ENCODE measurements around the gene FGF23. TPM values are rescaled to one million over a fixed set of nuclear protein-coding genes. Genes with fewer than 3 reads are reported as not detected.

FGF23 gene
- total RNA-seq, 1 experiment from 2014 or later = not detected

- intact Hi-C loops (cut with micrococcal nuclease; ENCODE audit: unreplicated experiment) = no loop called here
- CTCF ChIA-PET = no interaction called here
- Mint-ChIP-seq H3K27me3 (ENCODE audit: unreplicated experiment) (peaks cover 37% of the 10 kb centered on the region), H3K4me3 (ENCODE audit: low read depth, unreplicated experiment) (no peak overlapping the region), H3K27ac (ENCODE audit: unreplicated experiment) (no peak overlapping the region), H3K4me1 (ENCODE audit: low read depth, unreplicated experiment) (no peaks in the 10 kb centered on the region), H3K36me3 (ENCODE audit: insufficient read depth, unreplicated experiment) (no peaks in the 10 kb centered on the region), H3K9me3 (ENCODE audit: low read depth, unreplicated experiment) (no peaks in the 10 kb centered on the region)
- DNase-seq = no peak
- no TSS peak for BruUV-seq (replicated peaks)
- no peak for TF ChIP-seq CTCF (IDR thresholded peaks at IDR 0.05; ENCODE audit: unreplicated experiment)
Observed at GRCh38 chr12:4369548-4369947, 10.0 kb downstream of the FGF23 start.

- TF ChIP-seq CTCF (IDR thresholded peaks at IDR 0.05; ENCODE audit: unreplicated experiment) = no peak
- Mint-ChIP-seq H3K36me3 (ENCODE audit: insufficient read depth, unreplicated experiment) (no peaks in the 10 kb centered on the region), H3K27ac (ENCODE audit: unreplicated experiment) (no peak overlapping the region), H3K9me3 (ENCODE audit: low read depth, unreplicated experiment) (no peaks in the 10 kb centered on the region), H3K4me1 (ENCODE audit: low read depth, unreplicated experiment) (no peaks in the 10 kb centered on the region), H3K4me3 (ENCODE audit: low read depth, unreplicated experiment) (no peak overlapping the region), H3K27me3 (ENCODE audit: unreplicated experiment) (peaks cover 21% of the 10 kb centered on the region)
- intact Hi-C loops (cut with micrococcal nuclease; ENCODE audit: unreplicated experiment) = no loop called here
- CTCF ChIA-PET = no interaction called here
- no TSS peak for BruUV-seq (replicated peaks)
- DNase-seq = no peak
Observed at GRCh38 chr12:4366090-4366489, 13.4 kb downstream of the FGF23 start.

GRCh38 chr12:4356041-4356327 lies 23.5 kb downstream of the FGF23 start:
- CTCF ChIA-PET = no interaction called here
- TF ChIP-seq CTCF (IDR thresholded peaks at IDR 0.05; ENCODE audit: unreplicated experiment) = no peak
- Mint-ChIP-seq H3K4me1 (ENCODE audit: low read depth, unreplicated experiment) (no peaks in the 10 kb centered on the region), H3K36me3 (ENCODE audit: insufficient read depth, unreplicated experiment) (no peaks in the 10 kb centered on the region), H3K9me3 (ENCODE audit: low read depth, unreplicated experiment) (peaks cover 4% of the 10 kb centered on the region), H3K27ac (ENCODE audit: unreplicated experiment) (no peak overlapping the region), H3K27me3 (ENCODE audit: unreplicated experiment) (peaks cover 3% of the 10 kb centered on the region), H3K4me3 (ENCODE audit: low read depth, unreplicated experiment) (no peak overlapping the region)
- BruUV-seq (replicated peaks) = no TSS peak
- peak; percentile 35 for DNase-seq
- intact Hi-C loops (cut with micrococcal nuclease; ENCODE audit: unreplicated experiment) = no loop called here

- peaks cover 4% of the 10 kb centered on the region for H3K9me3 Mint-ChIP-seq (ENCODE audit: low read depth, unreplicated experiment)
- no peak overlapping the region for H3K4me3 Mint-ChIP-seq (ENCODE audit: low read depth, unreplicated experiment)
- no peak for DNase-seq
- intact Hi-C loops (cut with micrococcal nuclease; ENCODE audit: unreplicated experiment) = no loop called here
- TF ChIP-seq CTCF (IDR thresholded peaks at IDR 0.05; ENCODE audit: unreplicated experiment) = no peak
- no peaks in the 10 kb centered on the region for H3K27me3 Mint-ChIP-seq (ENCODE audit: unreplicated experiment)
- no TSS peak for BruUV-seq (replicated peaks)
- no peaks in the 10 kb centered on the region for H3K4me1 Mint-ChIP-seq (ENCODE audit: low read depth, unreplicated experiment)
- H3K27ac Mint-ChIP-seq (ENCODE audit: unreplicated experiment) = no peak overlapping the region
- CTCF ChIA-PET = no interaction called here
- H3K36me3 Mint-ChIP-seq (ENCODE audit: insufficient read depth, unreplicated experiment) = no peaks in the 10 kb centered on the region
Observed at GRCh38 chr12:4355156-4356040, 24.1 kb downstream of the FGF23 start.

Data from Calu3 (cell line).